Suprapubic skin (tissue), 4 donors: ENCODE results near the gene RETN.

Source experiments
- CTCF ChIP-seq, 2 donors: fragments of 200-600 bp in 1 of 2; fragments of 450-650 bp in 1 of 2; sonication (generic) in 1 of 2; IDR thresholded peaks; one replicate each; pipeline ENCODE4 v1.5.1; 2016 to 2019; ENCODE audit warnings: antibody characterized with exemption in 2 of 2, mild to moderate bottlenecking in 1 of 2, moderate library complexity in 1 of 2
- POLR2A ChIP-seq, 2 donors: fragments of 450-650 bp; IDR thresholded peaks; one replicate each; pipeline ENCODE4 v1.6.1; 2017; ENCODE audit warnings: antibody characterized with exemption in 2 of 2, mild to moderate bottlenecking in 2 of 2, moderate library complexity in 2 of 2
- POLR2AphosphoS5 ChIP-seq, 3 donors: sonication (generic); formaldehyde crosslinking; IDR thresholded peaks; one replicate each; pipeline ENCODE4 v1.6.1; 2017; ENCODE audit warnings: antibody characterized with exemption in 3 of 3

GRCh38 chr19:7694499-7694898 lies 25.6 kb downstream of the RETN start:
- no peak for TF ChIP-seq CTCF (IDR thresholded peaks at IDR 0.05)
- TF ChIP-seq POLR2A (IDR thresholded peaks at IDR 0.05), result no peak
- no peak for TF ChIP-seq POLR2AphosphoS5 (IDR thresholded peaks at IDR 0.05)
